ENCODE results near the gene LEFTY2.

The LEFTY2 gene, protein sequence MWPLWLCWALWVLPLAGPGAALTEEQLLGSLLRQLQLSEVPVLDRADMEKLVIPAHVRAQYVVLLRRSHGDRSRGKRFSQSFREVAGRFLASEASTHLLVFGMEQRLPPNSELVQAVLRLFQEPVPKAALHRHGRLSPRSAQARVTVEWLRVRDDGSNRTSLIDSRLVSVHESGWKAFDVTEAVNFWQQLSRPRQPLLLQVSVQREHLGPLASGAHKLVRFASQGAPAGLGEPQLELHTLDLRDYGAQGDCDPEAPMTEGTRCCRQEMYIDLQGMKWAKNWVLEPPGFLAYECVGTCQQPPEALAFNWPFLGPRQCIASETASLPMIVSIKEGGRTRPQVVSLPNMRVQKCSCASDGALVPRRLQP

DNA sequence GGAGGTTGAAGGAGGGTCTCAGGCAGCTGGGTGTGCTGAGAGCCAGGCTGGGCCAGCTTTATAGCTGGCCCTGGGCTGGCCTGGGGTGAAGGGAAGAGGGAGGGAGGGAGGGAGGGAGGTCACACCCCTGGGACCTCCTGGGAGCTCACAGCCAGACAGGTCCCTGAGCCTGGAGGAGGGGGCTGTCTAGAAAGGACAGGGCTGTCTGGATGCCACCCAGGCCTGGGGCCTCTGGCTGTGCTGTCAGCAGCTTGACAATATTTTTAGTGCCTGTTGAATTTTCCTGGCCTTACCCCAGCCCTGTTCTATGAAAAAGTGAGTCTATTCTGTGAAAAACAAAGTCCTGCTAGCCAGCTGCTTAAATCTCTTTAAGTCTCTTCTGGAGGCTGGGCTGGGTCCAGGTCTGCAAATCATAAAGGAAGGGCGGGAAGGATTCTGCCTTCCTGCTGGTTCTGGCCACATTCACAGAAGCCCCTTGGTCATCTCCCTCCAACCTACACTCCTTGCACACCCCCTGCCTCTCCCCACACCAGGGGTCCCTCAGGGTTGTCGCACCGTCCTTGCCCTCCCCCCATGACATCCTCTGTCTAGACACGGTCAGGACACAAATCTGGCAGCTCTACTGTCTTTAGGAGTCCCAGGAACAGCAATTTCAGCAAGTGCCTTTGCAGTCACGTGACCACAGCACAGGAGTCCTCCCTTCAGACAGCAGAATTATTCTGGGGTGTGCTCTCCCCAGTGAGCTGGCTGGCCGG, at the start of gene LEFTY2:
Gene LEFTY2, minus strand, starts transcription at position 34 of the 755 bp plus-strand sequence. CDS start 80 bp downstream, outside the sequence.
- TF ChIP-seq CTCF (conservative IDR thresholded peaks at IDR 0.05) = no peak
- H3K27ac ChIP-seq = no peak within 1 kb of the TSS

DNA sequence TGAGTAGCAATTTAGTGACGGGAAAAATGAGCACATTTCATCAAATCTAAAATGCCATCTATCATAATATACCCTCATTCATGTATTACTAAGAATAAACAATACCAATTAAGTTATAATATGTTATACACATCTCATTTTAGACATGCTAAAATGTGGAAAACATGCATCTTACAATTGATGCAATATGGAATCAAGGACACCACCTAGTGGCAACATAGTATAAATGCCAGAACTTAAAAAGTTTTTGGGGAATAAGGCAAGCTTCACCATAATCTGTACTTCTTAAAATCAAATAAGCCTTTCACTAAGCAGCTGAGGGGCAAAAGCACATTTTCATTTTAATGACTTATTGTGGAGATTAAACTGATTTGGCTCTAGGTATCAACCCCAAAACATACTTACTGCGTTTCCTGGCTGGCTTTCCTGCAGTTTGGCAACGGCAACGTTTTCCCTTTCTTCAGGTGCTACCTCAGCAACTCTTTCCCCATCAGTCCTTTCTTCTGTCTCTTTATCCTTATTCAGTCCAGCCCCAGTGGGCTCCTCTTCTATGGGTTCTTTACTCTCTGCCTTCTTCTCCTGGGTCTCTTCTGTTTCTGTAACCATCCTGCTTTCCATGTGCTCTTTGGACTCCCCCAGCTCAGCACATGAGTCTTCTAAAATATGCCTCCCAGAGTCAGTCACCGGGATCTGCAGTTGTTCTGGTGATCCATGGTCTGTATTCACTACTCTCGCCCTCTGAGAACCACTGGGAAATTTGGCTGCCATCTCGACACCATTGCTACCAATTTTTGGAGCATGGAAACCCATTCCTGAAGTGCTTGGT, 46.7 kb upstream of the LEFTY2 start:
- TF ChIP-seq CTCF (conservative IDR thresholded peaks at IDR 0.05) = peak; percentile 81
- no peak overlapping the region for H3K27ac ChIP-seq

- H3K27ac ChIP-seq = peak overlapping the region; percentile 89
- TF ChIP-seq CTCF (conservative IDR thresholded peaks at IDR 0.05) = no peak
Observed at GRCh38 chr1:225981714-225982113, 40.7 kb upstream of the LEFTY2 start.

DNA sequence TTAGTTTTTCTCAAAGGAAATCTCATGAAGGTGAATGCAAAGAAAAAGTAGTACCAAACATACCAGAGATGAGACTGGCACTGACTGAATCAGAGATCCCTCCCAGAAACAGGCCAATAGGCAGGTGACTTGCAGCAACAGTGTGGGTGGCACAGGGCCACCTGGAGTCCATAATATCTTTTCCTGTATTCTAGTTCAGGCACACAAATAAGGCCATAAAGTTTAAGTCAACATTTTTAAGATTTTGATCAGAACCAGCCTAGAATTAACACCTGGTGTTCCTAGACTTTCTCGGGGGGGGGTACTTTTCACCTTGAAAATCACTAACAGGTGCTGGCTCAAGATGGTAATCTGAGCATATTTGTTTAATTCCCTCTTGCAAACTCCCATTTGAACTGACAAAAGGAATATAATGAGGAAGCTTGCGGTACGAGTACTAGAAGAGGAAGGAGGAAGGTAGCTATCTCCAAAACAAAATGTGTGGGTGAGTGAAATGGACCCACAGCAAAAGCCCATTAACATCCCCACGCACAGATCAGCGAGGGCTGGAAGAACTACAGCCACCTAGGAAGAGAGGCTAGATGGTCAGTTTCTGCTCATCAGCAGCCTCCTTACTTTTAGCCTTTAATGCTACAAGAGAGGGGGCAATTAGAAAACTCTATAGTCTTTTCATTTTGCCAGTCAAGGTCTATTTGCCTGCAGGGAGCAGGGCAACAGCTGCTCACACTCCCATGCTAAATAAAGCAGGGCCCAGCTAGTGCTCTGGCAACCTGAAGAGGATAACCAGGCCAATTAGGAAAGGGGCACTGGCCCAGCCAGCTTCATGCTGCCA, 39.2 kb upstream of the LEFTY2 start:
- peak overlapping the region; percentile 89 for H3K27ac ChIP-seq
- TF ChIP-seq CTCF (conservative IDR thresholded peaks at IDR 0.05) = no peak

- TF ChIP-seq CTCF (conservative IDR thresholded peaks at IDR 0.05) = no peak
- H3K27ac ChIP-seq = peak overlapping the region; percentile 89
Observed at GRCh38 chr1:225979421-225979820, 38.4 kb upstream of the LEFTY2 start.

DNA sequence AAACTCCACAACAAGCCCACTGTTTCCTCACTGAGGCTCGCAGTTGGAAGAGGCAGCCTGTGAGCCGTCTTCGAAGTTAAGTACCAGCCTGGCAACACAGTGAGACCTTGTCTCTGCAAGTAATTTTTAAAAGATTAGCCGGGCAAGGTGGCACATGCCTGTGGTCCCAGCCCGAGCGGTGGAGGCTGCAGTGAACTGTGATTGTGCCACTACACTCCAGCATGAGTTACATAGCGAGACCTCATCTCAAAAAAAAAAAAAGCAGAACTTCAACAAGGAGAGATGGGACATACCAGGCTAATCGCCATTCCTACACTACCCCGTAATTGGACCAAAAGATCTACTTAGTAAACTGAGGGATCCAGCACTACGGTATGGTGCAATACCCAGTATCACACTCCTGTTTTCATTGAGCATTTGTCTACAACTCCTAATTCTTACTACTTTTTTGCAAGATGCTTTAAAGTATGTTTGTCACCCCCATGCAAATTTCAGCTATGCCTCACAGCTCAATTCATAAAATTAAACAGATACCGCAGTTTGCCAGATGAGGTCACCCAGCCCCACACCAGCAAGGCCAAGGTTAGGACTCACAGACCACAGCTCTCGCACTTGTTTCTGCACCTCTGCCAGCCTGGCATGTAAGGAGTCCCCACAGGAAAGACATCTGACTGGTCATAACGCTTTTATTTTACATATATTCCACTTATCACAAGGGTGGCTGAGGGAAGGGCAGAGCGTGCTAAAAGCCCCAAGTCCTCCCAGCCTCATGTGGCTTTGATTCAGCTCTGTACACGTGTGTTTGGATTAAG, 37.1 kb upstream of the LEFTY2 start:
- H3K27ac ChIP-seq = peak overlapping the region; percentile 89
- no peak for TF ChIP-seq CTCF (conservative IDR thresholded peaks at IDR 0.05)

DNA sequence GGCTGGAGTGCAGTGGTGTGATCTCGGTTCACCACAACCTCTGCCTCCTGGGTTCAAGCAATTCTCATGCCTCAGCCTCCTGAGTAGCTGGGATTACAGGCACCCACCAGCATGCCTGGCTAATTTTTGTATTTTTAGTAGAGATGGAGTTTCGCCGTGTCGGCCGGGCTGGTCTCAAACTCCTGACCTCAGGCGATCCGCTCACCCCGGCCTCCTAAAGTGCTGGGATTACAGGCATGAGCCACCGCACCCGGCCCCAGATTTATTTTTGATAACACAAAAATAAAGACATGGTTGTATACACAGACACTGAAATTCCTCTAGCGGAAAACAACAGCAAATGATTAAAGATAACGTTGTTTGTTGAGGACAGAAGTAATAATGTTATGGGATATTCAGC, 34.1 kb upstream of the LEFTY2 start:
- peak overlapping the region; percentile 49; the same call in 1 of the 2 replicates for H3K27ac ChIP-seq

Data from VCaP (cell line).